GM12878 (cell line): ENCODE measurements around the gene HS1BP3. TPM values are rescaled to one million over a fixed set of nuclear protein-coding genes. Genes with fewer than 3 reads are reported as not detected.

Experiments
- ATAC-seq: fragments of 200-7000 bp; cut with Tn5 transposase; 3 replicates; pipeline ENCODE4 v1.9.1; 2020; ENCODE audit warnings: mild to moderate bottlenecking, moderate library complexity
- BruUV-seq: library from RNA; stranded (reverse); fragments of 400-500 nt; replicated peaks from 2 replicates; lab custom pipeline; 2021; lab: Mats Ljungman, UMichigan
- CTCF ChIA-PET: fragments of 300-600 bp; sonication (Branson Sonifier 250); formaldehyde crosslinking; extraction: SDS; loops from one replicate; lab custom pipeline; 2021; ENCODE audit warnings: inconsistent platforms; lab: Yijun Ruan, JAX
- POLR2A ChIA-PET: fragments of 350-600 bp; formaldehyde crosslinking; extraction: SDS; loops from one replicate; lab custom pipeline; 2021; ENCODE audit warnings: inconsistent platforms; lab: Charles Lee
- RAD21 ChIA-PET: fragments of 300-600 bp; sonication (Branson Sonifier 250); formaldehyde crosslinking; loops from one replicate; lab custom pipeline; 2023; ENCODE audit warnings: antibody characterized with exemption; ENCODE audit not compliant: unreplicated experiment; lab: Charles Lee
- SMC1A ChIA-PET: fragments of 300-600 bp; sonication (Branson Sonifier 250); formaldehyde crosslinking; loops from one replicate; lab custom pipeline; 2023; ENCODE audit not compliant: unreplicated experiment, uncharacterized antibody; lab: Charles Lee
- DNase-seq: peaks from one replicate; pipeline ENCODE4 v3.0.0-alpha.2; 2011; ENCODE audit warnings: low read depth, low spot score
- FAIRE-seq: peaks from 3 replicates; lab custom pipeline; 2011; peaks lifted over from hg19 to GRCh38; lab: Jason Lieb, UNC
- H2AFZ ChIP-seq: 2 replicates; pipeline ENCODE4 v1.6.0; 2011; ENCODE audit warnings: low read depth, low read length, control low read depth; ENCODE audit not compliant: control insufficient read depth
- H3K27ac ChIP-seq: 2 replicates; pipeline ENCODE4 v1.5.1; 2011; ENCODE audit warnings: control low read depth; ENCODE audit not compliant: control insufficient read depth, insufficient read depth
- H3K27me3 ChIP-seq, 2 experiments: replicated peaks in 1 of 2; 2 replicates each; pipeline versions ENCODE4 v1.6.0 to v1.6.1; 2011; ENCODE audit warnings: low read length in 1 of 2; ENCODE audit not compliant: control insufficient read depth in 2 of 2, insufficient read depth in 2 of 2
- H3K36me3 ChIP-seq, 2 experiments: 2 replicates each; pipeline ENCODE4 v1.5.1; 2011; ENCODE audit warnings: low read length in 1 of 2; ENCODE audit not compliant: control insufficient read depth in 2 of 2, insufficient read depth in 2 of 2
- H3K4me1 ChIP-seq: 2 replicates; pipeline ENCODE4 v1.6.1; 2011; ENCODE audit warnings: mild to moderate bottlenecking, low read length, moderate library complexity, mixed read lengths; ENCODE audit not compliant: control insufficient read depth, insufficient read depth
- H3K4me2 ChIP-seq: 2 replicates; pipeline ENCODE4 v1.6.0; 2011; ENCODE audit warnings: control low read depth; ENCODE audit not compliant: control insufficient read depth, insufficient read depth
- H3K4me3 ChIP-seq: fragments of 200-600 bp; sonication (generic); 2 replicates; pipeline ENCODE4 v1.5.1; 2016
- H3K79me2 ChIP-seq: 2 replicates; pipeline ENCODE4 v1.6.0; 2011; ENCODE audit warnings: low read length; ENCODE audit not compliant: control insufficient read depth, insufficient read depth
- H3K9ac ChIP-seq: 2 replicates; pipeline ENCODE4 v1.8.0; 2011; ENCODE audit warnings: low read length, control low read depth, mixed read lengths; ENCODE audit not compliant: control insufficient read depth, insufficient read depth
- H3K9me3 ChIP-seq: replicated peaks from 3 replicates; pipeline ENCODE4 v1.5.1; 2011; ENCODE audit warnings: mild to moderate bottlenecking, low read length; ENCODE audit not compliant: control insufficient read depth, insufficient read depth
- H4K20me1 ChIP-seq: 2 replicates; pipeline ENCODE4 v1.6.0; 2011; ENCODE audit not compliant: control insufficient read depth, insufficient read depth
- BCL11A ChIP-seq: IDR thresholded peaks from 2 replicates; pipeline ENCODE4 v1.6.1; 2011; ENCODE audit warnings: low read depth, low read length
- MAX ChIP-seq: IDR thresholded peaks from 2 replicates; pipeline ENCODE4 v1.6.1; 2012; ENCODE audit warnings: low read depth, low read length, improper control_type of control experiment
- MYC ChIP-seq: IDR thresholded peaks from 2 replicates; pipeline ENCODE4 v1.6.1; 2011; ENCODE audit warnings: mild to moderate bottlenecking, low read length, moderate library complexity, inconsistent platforms; ENCODE audit not compliant: insufficient read depth, insufficient replicate concordance, insufficient read length, severe bottlenecking
- NRF1 ChIP-seq: conservative IDR thresholded peaks from 2 replicates; pipeline ENCODE4 v1.6.1; 2011; ENCODE audit warnings: mild to moderate bottlenecking, low read depth, low read length, improper control_type of control experiment
- SREBF1 ChIP-seq: IDR thresholded peaks from 2 replicates; pipeline ENCODE4 v1.6.1; 2012; ENCODE audit warnings: mild to moderate bottlenecking, low read length
- SUZ12 ChIP-seq: fragments of 200-600 bp; sonication (generic); IDR thresholded peaks from one replicate; pipeline ENCODE4 v1.6.1; 2018; ENCODE audit warnings: antibody characterized with exemption, mild to moderate bottlenecking; ENCODE audit not compliant: unreplicated experiment
- WGBS: methylation state at CpG from one replicate; pipeline ENCODE4 v1.1.6; 2016; ENCODE audit warnings: low lambda C conversion rate; ENCODE audit not compliant: insufficient replicate concordance, insufficient coverage; ENCODE audit errors: missing lambda C conversion rate; 5-methylcytosine and 5-hydroxymethylcytosine counted together
- in situ Hi-C: fragments of 300-500 bp; cut with MboI; formaldehyde crosslinking; loops from 9 replicates; pipeline ENCODE4 v1.14.3; 2018; ENCODE audit warnings: mixed read lengths
- intact Hi-C: fragments of 100-400 bp; cut with micrococcal nuclease; formaldehyde crosslinking; loops from one replicate; pipeline ENCODE4 v1.14.2; 2022; ENCODE audit not compliant: unreplicated experiment
- polyA plus RNA-seq, 11 experiments: library from polyadenylated mRNA; depleted of rRNA in 4 of 11; unstranded in 6 of 11; stranded (reverse) in 5 of 11; fragments of >200 nt; fragmentation: Nextera tagmentation in 4 of 11; fragmentation: Illumina TruSeq in 1 of 11; extraction: Ambion mirVana in 4 of 11; extraction: Trizol in 1 of 11; gene quantifications; 1 replicate in 1 of 11; 2 replicates in 10 of 11; pipeline versions ENCODE4 v1.2.1 to v1.2.3, GENCODE V29; 2011 to 2016; ENCODE audit warnings: inconsistent platforms in 2 of 11, missing spikeins in 2 of 11, low read depth in 1 of 11
- total RNA-seq, 4 experiments: library from RNA; depleted of rRNA in 3 of 4; stranded (reverse); fragments of >200 nt in 3 of 4; fragmentation: Illumina TruSeq in 1 of 4; extraction: Trizol in 1 of 4; gene quantifications; 2 replicates each; pipeline versions ENCODE4 v1.2.1 to v1.2.3, GENCODE V29; 2013 to 2021

HS1BP3 gene
- total and polyA plus RNA-seq, 10 of the 15 experiments (the other 5 are each of a cell fraction or from before 2014, with no cell fraction given) = 0.47 to 7.2 (median 4.6) TPM

GRCh38 chr2:20674309-20674965, 23.5 kb upstream of the HS1BP3 start:
- CTCF ChIA-PET = interaction anchor here (0.6 to 7.4 kb wide), 3 partner anchors 12 to 1628 kb away, joined by 3 to 82 read pairs (median 3); no protein-coding TSS in a partner anchor
- in situ Hi-C loops (loop anchor here (25.0 kb wide), 1 partner anchor 438 kb away; the partner anchor contains the start of gene TDRD15), intact Hi-C loops (no loop called here)
- H3K27me3 ChIP-seq = peaks cover 2 to 6% of the 10 kb centered on the region in 2 experiments; a peak in 3 of 4 replicates
- WGBS = 95% methylated on average over 10 of the region's 11 CpGs
- SMC1A ChIA-PET = interaction anchor here (1.4 kb wide), 1 partner anchor 289 kb away, joined by 3 read pairs; no protein-coding TSS in a partner anchor
- H3K4me1 ChIP-seq = peaks cover 37% of the 10 kb centered on the region
- H3K4me2 ChIP-seq = no peak overlapping the region
- TF ChIP-seq SUZ12 (no peak), BCL11A (no peak), MYC (no peak), MAX (no peak), NRF1 (no peak), SREBF1 (no peak)
- POLR2A ChIA-PET = no interaction called here
- no peak overlapping the region for H3K4me3 ChIP-seq
- H3K36me3 ChIP-seq = no peaks in the 10 kb centered on the region; a peak in 1 of 4 replicates
- no TSS peak for BruUV-seq
- no peaks in the 10 kb centered on the region for H3K79me2 ChIP-seq
- ATAC-seq (no peak), DNase-seq (no peak), FAIRE-seq (no peak)
- RAD21 ChIA-PET = no interaction called here
- no peak overlapping the region for H3K27ac ChIP-seq
- no peak overlapping the region for H3K9ac ChIP-seq
- no peaks in the 10 kb centered on the region; the same call in 2 of the 3 replicates for H3K9me3 ChIP-seq
- no peaks in the 10 kb centered on the region for H4K20me1 ChIP-seq
- H2AFZ ChIP-seq = no peak overlapping the region
